Colon (tissue), 2 donors: ENCODE data around the gene ERN1.

Source experiments
- FAIRE-seq: peaks from 2 replicates; lab custom pipeline; 2012; peaks lifted over from hg19 to GRCh38; lab: Jason Lieb, UNC
- donor health status: control.
- donor health status: control.

ERN1 gene

DNA sequence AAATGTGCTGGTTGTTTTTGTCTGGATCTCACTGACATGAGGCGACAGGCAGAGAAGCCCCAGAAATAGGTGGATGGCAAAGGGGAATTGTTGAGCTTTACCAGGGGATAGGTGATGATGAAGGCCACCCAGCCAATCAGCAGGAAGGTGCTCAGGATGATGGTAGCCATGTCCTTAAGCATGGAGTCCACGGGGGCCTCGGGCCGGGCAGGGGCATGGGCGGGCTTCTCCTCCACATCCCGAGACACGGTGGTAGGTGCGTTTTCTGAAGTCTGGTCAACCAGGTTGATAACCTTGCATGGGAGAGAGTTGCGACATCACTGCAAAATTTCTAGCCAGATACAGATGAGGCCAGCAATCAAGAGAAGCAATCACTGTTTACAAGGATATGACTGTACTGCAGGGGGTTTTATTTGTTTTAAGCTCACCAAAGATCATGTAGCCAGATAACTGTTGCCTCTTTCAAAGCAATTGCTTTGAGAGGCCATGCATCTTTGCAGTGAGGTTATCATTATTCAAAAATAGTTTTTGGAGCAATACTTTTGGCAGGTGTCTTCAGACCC is 72.2 kb downstream of the ERN1 start:
- no peak for FAIRE-seq

DNA sequence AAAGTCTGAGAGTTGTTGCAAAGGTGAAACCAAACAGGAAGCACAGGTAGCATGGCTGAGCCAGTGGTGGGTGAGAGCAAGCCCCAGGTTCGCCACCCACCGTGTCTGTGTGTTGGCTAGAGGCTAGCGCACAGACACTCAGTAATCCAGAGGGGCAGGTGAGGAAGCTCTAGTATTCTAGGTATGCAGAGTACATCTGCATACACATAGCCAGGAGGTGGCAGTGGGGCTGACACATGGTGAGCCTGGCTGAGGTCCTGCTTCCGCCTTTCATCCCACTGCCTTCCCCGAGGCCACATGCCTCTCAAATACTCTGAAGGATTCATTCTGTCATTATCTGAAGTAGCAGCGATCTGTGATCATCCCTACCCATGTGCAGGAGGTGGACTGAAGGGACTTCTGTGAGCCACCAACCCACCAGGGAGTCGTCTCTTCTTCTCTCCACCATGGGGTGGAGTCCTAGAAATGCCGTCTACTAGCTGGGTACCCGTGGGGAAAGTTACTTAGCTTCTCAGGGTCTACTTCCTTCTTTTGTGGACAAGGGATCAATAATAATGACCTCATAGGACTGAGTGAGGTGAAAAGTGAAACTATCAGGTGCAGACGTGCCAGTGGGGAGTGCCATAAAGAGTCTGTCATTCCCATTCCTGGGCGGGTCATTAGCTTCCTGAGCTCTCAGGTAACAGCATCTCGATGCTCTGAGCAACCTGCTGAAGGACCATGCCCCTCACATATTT is 73.5 kb downstream of the ERN1 start:
- no peak for FAIRE-seq

DNA sequence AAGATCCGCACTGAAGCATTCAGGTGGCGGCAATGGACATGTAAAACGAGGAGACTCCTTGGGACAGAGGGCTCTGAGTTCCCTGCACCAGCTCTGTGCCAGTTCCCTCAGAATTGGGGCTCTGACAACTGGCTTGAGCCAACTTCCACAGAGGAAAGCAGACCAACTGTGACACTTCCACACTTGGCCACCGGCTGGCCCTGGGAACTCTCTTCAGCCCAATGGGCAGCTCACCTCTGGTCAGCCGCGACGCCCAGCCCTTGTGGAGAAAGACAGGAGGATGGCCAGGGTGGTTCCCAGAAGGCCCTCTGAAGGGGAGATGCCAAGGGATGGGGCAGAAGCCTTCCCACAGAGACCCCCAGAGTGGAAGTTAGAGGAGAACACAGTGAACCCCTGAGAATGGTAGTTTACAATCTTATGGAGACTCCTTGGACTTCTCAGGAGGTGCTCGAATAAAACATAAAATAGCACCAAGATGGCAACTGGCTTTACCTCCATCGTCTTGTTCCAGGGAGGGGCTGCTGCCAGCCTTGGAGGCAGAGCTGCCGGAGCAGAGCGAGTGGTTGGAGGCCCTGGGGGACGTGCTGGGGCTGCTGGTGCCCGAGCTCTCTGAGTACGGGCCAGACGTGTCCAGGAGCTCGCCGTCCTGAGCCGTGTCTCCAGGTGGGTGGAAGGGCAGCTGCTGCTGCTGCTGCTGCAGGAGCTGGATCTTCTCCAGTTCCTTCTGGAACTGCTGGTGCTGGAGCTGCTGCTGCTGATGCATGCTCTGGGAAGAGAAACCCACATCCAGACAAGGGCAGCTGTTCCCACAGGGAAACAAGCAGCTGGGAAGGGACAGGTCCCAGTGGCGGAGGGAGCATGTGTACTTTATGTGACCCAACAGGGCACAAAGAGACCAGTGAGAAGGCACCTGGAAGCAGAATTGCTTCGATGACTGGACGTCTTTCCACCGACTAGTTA is 74.5 kb downstream of the ERN1 start:
- no peak for FAIRE-seq

DNA sequence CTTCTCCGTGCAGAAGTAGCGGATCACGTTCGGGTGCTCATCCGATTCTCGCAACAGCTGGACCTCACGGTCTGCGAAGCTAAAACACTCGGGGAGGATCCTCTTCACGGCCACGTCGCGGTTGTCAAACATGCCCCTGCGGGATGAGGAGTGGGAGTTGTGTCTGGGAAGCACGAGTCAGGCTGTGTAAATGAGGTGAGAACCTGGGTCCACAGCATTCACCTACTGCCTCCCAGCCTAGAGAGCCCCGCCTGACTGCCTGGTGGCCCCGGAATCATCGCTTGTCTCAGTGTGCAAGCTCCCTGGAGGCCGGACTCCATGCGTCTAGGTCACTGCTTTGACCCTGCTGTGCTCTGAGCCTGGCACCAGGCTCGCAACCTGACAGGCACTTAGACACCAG is 75.6 kb downstream of the ERN1 start:
- FAIRE-seq: no peak

DNA sequence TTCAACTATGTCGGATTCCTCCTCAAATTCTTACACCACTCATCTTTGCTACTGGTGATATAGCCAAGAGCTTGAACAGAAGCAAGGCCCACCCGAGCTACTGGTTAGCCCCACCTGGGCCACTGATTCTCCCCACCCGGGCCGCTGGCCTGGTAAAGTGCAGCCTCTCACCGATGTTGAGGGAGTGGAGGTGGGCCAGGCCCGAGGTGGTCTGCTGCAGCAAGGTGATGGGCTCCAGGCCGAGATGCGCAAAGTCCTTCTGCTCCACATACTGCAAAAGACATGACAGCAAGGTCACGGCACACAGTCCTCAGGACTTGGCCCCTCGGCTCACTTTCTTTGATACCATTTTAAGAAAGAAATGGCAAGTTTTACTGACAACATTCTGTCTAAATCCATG is 76.8 kb downstream of the ERN1 start:
- FAIRE-seq: no peak

GRCh38 chr17:64051153-64051552 is 78.8 kb downstream of the ERN1 start:
- FAIRE-seq: no peak

DNA sequence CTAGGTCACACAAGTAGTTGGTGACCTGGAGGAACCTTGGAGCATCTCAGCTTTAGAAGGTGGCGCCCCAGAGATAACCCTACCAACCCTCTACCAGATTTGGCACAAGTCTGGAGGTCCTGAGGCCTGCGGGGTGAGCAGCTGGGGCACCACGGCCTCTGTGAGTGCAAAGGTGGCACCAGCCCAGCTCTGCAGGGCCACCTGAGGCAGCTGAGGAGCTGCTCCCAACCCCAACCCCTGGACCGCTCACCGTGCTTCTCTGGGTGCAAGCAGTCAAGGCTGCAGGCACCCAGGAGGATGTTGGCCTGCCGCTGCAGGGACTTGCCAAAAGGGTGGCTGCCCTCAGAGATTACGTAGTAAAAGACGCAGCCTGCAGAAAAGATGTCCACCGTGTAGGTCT is 81.1 kb downstream of the ERN1 start:
- no peak for FAIRE-seq

DNA sequence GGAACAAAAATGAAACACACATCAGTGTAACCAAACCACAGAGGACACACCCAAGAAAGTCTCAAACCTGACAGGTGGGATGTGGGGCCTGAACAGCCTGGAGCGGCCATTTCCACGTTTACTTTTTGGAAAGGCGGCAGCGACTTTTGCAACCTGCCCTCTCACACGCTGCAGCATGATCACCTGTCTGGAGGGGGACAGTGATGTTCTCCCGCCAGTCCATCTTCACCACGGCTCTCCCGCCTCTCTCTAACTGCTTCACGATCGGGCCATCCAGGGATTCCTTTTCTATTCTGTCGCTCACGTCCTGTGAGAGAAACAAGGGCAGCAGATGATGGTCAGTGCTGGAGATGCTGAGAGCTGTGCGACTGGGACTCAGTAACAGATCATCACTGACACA is 84.8 kb downstream of the ERN1 start:
- FAIRE-seq: no peak

DNA sequence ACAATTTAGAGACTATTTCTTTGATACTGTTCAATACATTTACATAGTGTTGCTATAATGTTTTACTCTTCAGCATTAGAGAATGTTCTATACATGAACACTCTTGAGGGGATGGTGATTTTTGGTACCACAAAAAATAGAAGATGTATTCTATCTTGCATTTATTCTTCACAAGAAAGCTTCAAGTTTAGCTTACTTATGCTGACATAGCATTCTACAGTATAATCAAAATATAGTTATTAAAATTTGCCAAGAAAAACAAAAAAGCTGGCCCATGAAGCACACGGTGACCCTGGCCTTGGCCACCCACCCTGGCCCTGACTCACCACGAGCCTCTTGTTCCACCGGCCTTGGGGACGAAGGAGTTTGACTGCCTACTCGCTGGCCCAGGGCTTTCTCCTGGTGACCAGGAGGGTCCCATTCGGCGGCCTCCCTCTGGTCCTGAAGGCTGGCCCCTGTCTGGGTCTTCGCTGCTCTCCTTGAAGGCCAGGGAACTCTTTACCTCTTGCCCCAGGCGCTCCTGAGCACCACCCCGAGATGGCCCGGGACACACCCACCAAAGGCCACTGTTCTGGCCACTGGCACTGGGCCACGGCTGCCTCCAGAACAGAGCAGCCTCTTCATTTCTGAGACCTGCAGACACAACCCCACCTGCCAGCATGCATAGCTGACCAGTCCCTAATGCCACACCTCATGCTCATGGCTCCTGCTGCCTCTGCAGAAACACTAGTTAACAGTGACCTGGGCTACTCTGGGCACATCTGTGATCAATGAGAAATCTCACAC is 87.1 kb downstream of the ERN1 start:
- FAIRE-seq: no peak

DNA sequence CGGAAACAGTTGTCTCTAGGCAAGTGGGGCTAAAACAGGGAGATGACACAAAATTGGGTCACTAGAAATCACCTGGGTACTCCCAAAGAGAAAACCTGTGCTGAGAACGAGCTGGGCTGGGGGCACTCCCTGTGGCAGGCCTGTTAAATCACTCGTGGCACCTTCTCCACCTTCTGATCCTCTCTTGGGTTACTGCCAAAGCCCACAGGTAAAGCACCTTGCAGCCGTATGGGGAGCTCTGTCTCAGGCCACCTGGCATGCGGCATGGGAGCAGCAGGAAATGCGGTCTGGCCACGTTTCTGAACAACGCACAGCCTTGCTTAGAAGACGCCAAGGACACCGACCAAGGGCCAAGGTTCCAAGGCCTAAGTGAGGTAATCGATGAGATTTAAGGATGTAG is 88.0 kb downstream of the ERN1 start:
- no peak for FAIRE-seq

GRCh38 chr17:64040206-64040605 is 89.7 kb downstream of the ERN1 start:
- no peak for FAIRE-seq

- no peak for FAIRE-seq
These were observed 90.9 kb downstream of the ERN1 start for GRCh38 chr17:64039106-64039400.

DNA sequence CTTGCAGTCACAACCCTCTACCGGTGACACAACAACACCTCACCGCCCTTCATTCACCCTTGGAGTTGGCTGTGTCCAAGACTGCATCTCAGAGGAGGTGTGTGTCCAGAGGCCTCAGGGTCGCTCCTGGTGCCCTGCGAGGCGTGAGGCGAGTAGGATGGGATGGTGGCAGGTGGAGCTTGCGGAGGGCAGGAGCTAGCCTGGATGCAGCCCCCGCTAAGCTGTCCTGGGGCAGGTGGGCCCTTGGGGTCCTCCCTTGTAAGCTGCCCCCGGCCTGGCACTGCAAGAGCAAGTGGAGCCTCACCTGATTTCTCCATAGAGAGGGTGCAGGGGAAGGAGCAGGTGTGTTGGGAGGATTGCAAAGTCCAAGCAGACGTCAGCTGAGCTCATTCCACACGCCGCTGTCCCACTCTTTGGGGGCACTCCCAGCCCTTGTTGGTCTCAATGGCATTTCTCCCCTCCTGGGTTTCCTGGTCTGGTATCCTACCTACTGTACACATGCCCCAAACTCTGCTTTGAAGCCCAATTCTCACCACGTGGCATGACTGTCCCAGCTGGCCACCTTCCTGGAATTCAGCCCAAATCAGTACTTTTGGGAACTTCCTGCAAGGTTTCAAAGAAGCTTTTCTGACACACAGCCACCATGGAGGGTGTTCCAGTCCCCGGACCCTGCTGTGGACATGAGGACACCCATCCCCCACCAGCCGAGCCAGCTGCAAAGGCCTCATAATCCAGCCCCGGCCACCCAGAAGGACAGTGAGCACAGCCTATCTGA is 91.4 kb downstream of the ERN1 start:
- FAIRE-seq: no peak

- FAIRE-seq: no peak
These were observed 92.1 kb downstream of the ERN1 start for GRCh38 chr17:64037802-64038201.

DNA sequence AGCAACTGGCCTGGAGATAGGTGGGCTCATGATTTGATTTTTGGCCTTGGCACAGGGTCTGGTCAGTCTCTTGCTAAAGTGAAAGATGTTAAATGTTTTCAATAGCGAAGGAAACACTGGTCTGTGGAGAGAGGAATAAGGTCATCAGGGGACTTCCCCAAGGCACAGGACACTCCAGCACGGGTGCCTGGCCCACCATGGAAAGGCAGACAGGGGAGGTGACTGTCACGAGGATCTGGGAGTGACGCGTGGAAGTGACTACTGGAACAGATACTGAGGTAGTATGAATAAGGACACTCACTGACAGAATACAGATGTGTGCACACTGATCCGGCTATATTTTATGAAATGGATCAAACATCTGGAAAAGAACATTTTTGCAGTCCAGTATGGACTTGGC is 92.8 kb downstream of the ERN1 start:
- FAIRE-seq: no peak

- FAIRE-seq: no peak
These were observed 93.6 kb downstream of the ERN1 start for GRCh38 chr17:64036198-64036922.

GRCh38 chr17:64032081-64032480 is 97.9 kb downstream of the ERN1 start:
- no peak for FAIRE-seq

DNA sequence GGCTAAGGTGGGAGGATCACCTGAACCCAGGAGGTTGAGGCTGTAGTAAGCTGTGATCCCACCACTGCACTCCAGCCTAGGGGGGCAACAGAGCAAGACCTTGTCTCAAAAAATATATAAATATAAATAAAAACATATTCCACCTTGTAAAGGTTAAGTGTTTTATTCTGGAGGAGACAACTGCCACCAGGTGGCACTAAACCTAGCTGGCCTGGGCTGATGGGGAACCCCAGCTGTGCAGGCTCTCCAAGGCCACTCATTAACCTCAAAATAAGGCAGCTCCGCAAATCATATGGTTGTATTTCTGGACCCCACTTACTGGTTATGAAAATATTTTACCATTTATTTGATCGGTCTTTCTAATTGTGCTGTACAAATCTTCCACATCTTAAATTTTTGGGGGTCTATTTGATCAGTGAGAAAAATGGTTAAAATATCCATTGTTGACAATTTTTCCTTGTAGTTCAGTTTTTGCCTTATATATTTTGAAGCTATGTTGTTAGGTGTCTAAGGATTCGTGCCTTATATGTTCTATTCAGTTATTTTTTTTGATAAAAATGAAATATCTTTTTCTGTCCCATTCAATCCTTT is 101.0 kb downstream of the ERN1 start:
- no peak for FAIRE-seq

DNA sequence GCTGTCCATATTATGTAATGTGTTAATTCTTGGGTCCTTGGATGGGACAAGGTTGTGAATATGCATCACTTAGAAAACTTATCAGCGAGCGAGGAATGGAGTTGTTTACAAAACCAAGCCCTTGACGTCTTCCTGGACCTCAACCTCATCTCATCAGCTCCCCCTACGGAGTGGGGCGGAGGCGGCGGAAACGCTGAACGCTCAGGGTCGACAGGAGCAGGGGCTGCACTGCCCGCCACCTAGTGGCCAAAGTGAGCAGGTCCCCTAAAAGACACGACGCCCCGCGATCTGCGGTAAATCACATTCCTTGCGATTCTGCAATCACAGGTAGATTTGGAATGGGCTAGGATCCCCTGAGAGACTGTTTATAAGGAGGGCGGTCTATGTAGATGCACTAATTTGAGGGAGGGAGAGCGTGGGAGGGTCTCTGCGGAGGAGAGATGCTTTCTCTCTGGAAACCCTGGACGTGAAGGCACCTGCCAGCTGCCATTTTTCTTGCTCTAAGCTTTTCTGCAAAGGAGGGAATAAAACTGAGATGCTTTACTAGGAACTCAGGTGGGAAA is 104.1 kb downstream of the ERN1 start:
- no peak for FAIRE-seq
